ENCODE measurements around the gene CPA3.

CPA3 gene

DNA sequence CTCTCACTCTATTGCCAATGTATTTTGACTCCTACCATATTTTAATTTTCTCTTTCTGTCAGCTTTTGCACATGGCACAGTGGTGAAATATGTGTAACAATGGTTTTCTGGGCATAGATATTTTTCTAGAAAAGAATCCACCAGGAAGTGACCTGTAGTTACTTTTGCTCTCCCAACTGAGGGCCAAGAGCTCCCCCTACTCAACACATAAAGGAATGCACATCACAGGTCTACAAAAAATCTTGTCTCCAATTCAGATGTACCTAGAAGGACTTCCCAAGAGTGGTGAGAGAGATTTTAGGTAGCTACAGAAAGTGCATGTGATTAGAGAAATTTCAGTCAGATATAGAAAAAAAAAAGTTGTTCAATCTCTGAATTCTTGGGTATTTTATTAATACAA lies 15.6 kb downstream of the CPA3 start:
- H3K4me3 ChIP-seq (replicated peaks; ENCODE audit: insufficient read depth, low read length), result no peak overlapping the region
- no peaks in the 10 kb centered on the region for H3K27me3 ChIP-seq (ENCODE audit: insufficient read depth, poor library complexity, severe bottlenecking)
- peak; percentile 3 to 55 for DNase-seq (ENCODE audit: low read depth in 1 of 2, low spot score in 1 of 2)
- TF ChIP-seq, protein P1, sequence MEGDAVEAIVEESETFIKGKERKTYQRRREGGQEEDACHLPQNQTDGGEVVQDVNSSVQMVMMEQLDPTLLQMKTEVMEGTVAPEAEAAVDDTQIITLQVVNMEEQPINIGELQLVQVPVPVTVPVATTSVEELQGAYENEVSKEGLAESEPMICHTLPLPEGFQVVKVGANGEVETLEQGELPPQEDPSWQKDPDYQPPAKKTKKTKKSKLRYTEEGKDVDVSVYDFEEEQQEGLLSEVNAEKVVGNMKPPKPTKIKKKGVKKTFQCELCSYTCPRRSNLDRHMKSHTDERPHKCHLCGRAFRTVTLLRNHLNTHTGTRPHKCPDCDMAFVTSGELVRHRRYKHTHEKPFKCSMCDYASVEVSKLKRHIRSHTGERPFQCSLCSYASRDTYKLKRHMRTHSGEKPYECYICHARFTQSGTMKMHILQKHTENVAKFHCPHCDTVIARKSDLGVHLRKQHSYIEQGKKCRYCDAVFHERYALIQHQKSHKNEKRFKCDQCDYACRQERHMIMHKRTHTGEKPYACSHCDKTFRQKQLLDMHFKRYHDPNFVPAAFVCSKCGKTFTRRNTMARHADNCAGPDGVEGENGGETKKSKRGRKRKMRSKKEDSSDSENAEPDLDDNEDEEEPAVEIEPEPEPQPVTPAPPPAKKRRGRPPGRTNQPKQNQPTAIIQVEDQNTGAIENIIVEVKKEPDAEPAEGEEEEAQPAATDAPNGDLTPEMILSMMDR (IDR thresholded peaks at IDR 0.05; ENCODE audit: insufficient read depth, low read length), result peak; percentile 18
- TF ChIP-seq, protein P2, sequence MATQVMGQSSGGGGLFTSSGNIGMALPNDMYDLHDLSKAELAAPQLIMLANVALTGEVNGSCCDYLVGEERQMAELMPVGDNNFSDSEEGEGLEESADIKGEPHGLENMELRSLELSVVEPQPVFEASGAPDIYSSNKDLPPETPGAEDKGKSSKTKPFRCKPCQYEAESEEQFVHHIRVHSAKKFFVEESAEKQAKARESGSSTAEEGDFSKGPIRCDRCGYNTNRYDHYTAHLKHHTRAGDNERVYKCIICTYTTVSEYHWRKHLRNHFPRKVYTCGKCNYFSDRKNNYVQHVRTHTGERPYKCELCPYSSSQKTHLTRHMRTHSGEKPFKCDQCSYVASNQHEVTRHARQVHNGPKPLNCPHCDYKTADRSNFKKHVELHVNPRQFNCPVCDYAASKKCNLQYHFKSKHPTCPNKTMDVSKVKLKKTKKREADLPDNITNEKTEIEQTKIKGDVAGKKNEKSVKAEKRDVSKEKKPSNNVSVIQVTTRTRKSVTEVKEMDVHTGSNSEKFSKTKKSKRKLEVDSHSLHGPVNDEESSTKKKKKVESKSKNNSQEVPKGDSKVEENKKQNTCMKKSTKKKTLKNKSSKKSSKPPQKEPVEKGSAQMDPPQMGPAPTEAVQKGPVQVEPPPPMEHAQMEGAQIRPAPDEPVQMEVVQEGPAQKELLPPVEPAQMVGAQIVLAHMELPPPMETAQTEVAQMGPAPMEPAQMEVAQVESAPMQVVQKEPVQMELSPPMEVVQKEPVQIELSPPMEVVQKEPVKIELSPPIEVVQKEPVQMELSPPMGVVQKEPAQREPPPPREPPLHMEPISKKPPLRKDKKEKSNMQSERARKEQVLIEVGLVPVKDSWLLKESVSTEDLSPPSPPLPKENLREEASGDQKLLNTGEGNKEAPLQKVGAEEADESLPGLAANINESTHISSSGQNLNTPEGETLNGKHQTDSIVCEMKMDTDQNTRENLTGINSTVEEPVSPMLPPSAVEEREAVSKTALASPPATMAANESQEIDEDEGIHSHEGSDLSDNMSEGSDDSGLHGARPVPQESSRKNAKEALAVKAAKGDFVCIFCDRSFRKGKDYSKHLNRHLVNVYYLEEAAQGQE (IDR thresholded peaks at IDR 0.05; ENCODE audit: insufficient replicate concordance, low read depth), result no peak
- no peak for TF ChIP-seq POLR2AphosphoS5 (IDR thresholded peaks at IDR 0.05; ENCODE audit: low read depth)
- 0 out of 2 replicates have a peak, but pooled peaks have one; percentile 5 for TF ChIP-seq SPI1 (IDR thresholded peaks at IDR 0.05; ENCODE audit: borderline replicate concordance, low read depth)
- no peak for TF ChIP-seq GABPA (IDR thresholded peaks at IDR 0.05; ENCODE audit: low read depth)
- H3K27ac ChIP-seq (replicated peaks), result no peak overlapping the region

DNA sequence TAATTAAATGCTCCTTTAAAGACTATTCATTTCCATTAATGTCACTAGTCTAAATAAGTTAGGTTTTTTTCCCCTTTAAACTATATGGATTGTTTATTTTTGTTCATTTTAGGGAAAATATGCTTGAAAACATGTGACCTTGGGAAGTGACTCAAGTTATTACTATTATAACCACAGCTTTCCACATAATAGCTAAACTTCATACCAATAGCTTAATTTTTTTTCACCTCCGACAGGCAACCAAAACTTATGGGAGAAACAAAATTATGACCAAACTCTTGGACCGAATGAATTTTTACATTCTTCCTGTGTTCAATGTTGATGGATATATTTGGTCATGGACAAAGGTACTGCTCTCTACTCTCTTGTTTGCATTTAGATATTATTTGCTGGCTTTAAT lies 16.2 kb downstream of the CPA3 start:
- TF ChIP-seq GABPA (IDR thresholded peaks at IDR 0.05; ENCODE audit: low read depth) (no peak), SPI1 (IDR thresholded peaks at IDR 0.05; ENCODE audit: borderline replicate concordance, low read depth) (no peak), POLR2AphosphoS5 (IDR thresholded peaks at IDR 0.05; ENCODE audit: low read depth) (no peak)
- TF ChIP-seq, protein P2 (IDR thresholded peaks at IDR 0.05; ENCODE audit: insufficient replicate concordance, low read depth), result no peak
- TF ChIP-seq, protein P1 (IDR thresholded peaks at IDR 0.05; ENCODE audit: insufficient read depth, low read length), result no peak

DNA sequence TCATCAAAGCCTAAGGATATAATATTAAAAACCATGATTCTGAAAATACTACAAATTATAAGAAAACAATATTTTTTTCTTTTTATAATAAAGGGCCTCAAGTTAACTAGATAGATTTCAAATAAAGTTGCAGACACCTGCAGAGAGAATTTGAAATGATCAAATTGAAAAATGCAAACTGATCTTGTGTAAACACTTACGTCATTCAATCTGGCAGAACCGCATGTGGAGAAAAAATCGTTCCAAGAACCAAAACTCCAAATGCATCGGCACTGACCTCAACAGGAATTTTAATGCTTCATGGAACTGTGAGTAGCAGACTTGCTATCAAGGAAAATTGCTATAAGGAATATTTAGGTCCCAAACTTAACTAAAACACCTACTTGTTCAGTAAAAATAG lies 17.2 kb downstream of the CPA3 start:
- Histone ChIP-seq H3K27ac (replicated peaks) (no peak overlapping the region), H3K4me3 (replicated peaks; ENCODE audit: insufficient read depth, low read length) (no peak overlapping the region), H3K27me3 (ENCODE audit: insufficient read depth, poor library complexity, severe bottlenecking) (no peaks in the 10 kb centered on the region)
- no peak for DNase-seq (ENCODE audit: low read depth in 1 of 2, low spot score in 1 of 2)
- TF ChIP-seq POLR2AphosphoS5 (IDR thresholded peaks at IDR 0.05; ENCODE audit: low read depth) (no peak), GABPA (IDR thresholded peaks at IDR 0.05; ENCODE audit: low read depth) (no peak)

More for the DNA sequence above, 16.2 kb downstream of the CPA3 start:
- Histone ChIP-seq H3K27ac (replicated peaks) (no peak overlapping the region), H3K4me3 (replicated peaks; ENCODE audit: insufficient read depth, low read length) (no peak overlapping the region), H3K27me3 (ENCODE audit: insufficient read depth, poor library complexity, severe bottlenecking) (no peaks in the 10 kb centered on the region)
- no peak for DNase-seq (ENCODE audit: low read depth in 1 of 2, low spot score in 1 of 2)

DNA sequence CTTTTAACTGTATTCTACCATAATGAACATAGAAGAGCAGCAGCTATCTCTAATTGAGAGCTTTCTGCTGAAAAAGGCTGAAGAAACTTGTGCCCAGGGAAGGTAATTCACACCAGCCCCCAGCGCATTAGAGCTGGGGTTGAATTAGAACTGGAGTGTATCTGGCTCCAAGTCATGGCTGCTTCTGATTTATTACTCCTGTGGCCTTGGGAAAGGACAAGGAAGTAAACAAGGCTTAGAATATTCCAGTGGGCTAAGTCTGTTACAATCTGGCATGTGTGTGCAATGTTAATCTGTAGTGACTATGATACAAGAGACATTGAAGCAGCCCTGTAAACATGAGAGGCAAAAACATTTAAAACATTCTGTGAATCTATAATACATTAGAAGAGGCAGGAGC lies 18.1 kb downstream of the CPA3 start:
- no peak overlapping the region for H3K27ac ChIP-seq (replicated peaks)
- DNase-seq (ENCODE audit: low read depth in 1 of 2, low spot score in 1 of 2), result no peak
- TF ChIP-seq SPI1 (IDR thresholded peaks at IDR 0.05; ENCODE audit: borderline replicate concordance, low read depth), result no peak
- TF ChIP-seq, protein P2 (IDR thresholded peaks at IDR 0.05; ENCODE audit: insufficient replicate concordance, low read depth), result no peak
- no peak for TF ChIP-seq GABPA (IDR thresholded peaks at IDR 0.05; ENCODE audit: low read depth)
- TF ChIP-seq, protein P1 (IDR thresholded peaks at IDR 0.05; ENCODE audit: insufficient read depth, low read length), result no peak
- no peak for TF ChIP-seq POLR2AphosphoS5 (IDR thresholded peaks at IDR 0.05; ENCODE audit: low read depth)

More for the DNA sequence above, 18.1 kb downstream of the CPA3 start:
- Histone ChIP-seq H3K27me3 (ENCODE audit: insufficient read depth, poor library complexity, severe bottlenecking) (no peaks in the 10 kb centered on the region), H3K4me3 (replicated peaks; ENCODE audit: insufficient read depth, low read length) (no peak overlapping the region)

All from HL-60 (cell line).